ENCODE results near the gene TNIK. TPM values are rescaled to one million over a fixed set of nuclear protein-coding genes. Genes with fewer than 3 reads are reported as not detected.
A peak's percentile ranks its signal among the peaks of the same experiment; 100 is the strongest.

TNIK gene
- total RNA-seq, 4 donors from 2014 or later = 1.5 to 20.3 (median 7.7) TPM

GRCh38 chr3:171165499-171165921, 294.7 kb downstream of the TNIK start:
- H3K4me3 ChIP-seq = no peak overlapping the region
- no peak overlapping the region for H3K27ac ChIP-seq
- intact Hi-C loops (cut with DNase I; ENCODE audit: low total_unique reads) = no loop called here
- no peak for DNase-seq
- H3K36me3 ChIP-seq = no peaks in the 10 kb centered on the region
- H3K27me3 ChIP-seq = no peaks in the 10 kb centered on the region
- no peak for TF ChIP-seq CTCF (IDR thresholded peaks at IDR 0.05)
- TF ChIP-seq POLR2A (IDR thresholded peaks at IDR 0.05) = no peak
- peaks cover 0 to 8% of the 10 kb centered on the region in 2 donors for H3K9me3 ChIP-seq
- H3K4me1 ChIP-seq = no peaks in the 10 kb centered on the region

GRCh38 chr3:171164067-171164465, 296.1 kb downstream of the TNIK start:
- H3K4me1 ChIP-seq = no peaks in the 10 kb centered on the region

GRCh38 chr3:171163101-171164066, 296.8 kb downstream of the TNIK start:
- no peaks in the 10 kb centered on the region for H3K27me3 ChIP-seq
- DNase-seq = no peak
- TF ChIP-seq CTCF (IDR thresholded peaks at IDR 0.05) (peak in 2 of 4 experiments; percentile 12 to 14), POLR2A (IDR thresholded peaks at IDR 0.05) (no peak)
- H3K4me1 ChIP-seq = no peaks in the 10 kb centered on the region
- no peaks in the 10 kb centered on the region for H3K36me3 ChIP-seq
- H3K27ac ChIP-seq = no peak overlapping the region
- no peak overlapping the region for H3K4me3 ChIP-seq
- H3K9me3 ChIP-seq = peaks cover 0 to 8% of the 10 kb centered on the region in 2 donors
- intact Hi-C loops (cut with DNase I; ENCODE audit: low total_unique reads) = no loop called here

More at GRCh38 chr3:171164067-171164465, 296.1 kb downstream of the TNIK start:
- no peak overlapping the region for H3K27ac ChIP-seq
- no peaks in the 10 kb centered on the region for H3K36me3 ChIP-seq
- H3K9me3 ChIP-seq = peaks cover 0 to 8% of the 10 kb centered on the region in 2 donors
- TF ChIP-seq CTCF (IDR thresholded peaks at IDR 0.05) (no peak), POLR2A (IDR thresholded peaks at IDR 0.05) (no peak)
- no peak for DNase-seq
- H3K27me3 ChIP-seq = no peaks in the 10 kb centered on the region
- intact Hi-C loops (cut with DNase I; ENCODE audit: low total_unique reads) = no loop called here
- no peak overlapping the region for H3K4me3 ChIP-seq

GRCh38 chr3:171160325-171160724, 299.9 kb downstream of the TNIK start:
- Histone ChIP-seq H3K4me1 (no peaks in the 10 kb centered on the region), H3K27ac (no peak overlapping the region), H3K27me3 (no peaks in the 10 kb centered on the region), H3K4me3 (no peak overlapping the region), H3K36me3 (no peaks in the 10 kb centered on the region), H3K9me3 (peaks cover 0 to 8% of the 10 kb centered on the region in 2 donors)
- TF ChIP-seq POLR2A (IDR thresholded peaks at IDR 0.05) (no peak), CTCF (IDR thresholded peaks at IDR 0.05) (no peak)
- intact Hi-C loops (cut with DNase I; ENCODE audit: low total_unique reads) = no loop called here
- no peak for DNase-seq

GRCh38 chr3:171159822-171160157, 300.4 kb downstream of the TNIK start:
- no peaks in the 10 kb centered on the region for H3K4me1 ChIP-seq
- H3K4me3 ChIP-seq = no peak overlapping the region
- H3K36me3 ChIP-seq = no peaks in the 10 kb centered on the region
- no peaks in the 10 kb centered on the region for H3K27me3 ChIP-seq
- no peak for DNase-seq
- no peak for TF ChIP-seq CTCF (IDR thresholded peaks at IDR 0.05)
- TF ChIP-seq POLR2A (IDR thresholded peaks at IDR 0.05) = no peak
- peaks cover 0 to 8% of the 10 kb centered on the region in 2 donors for H3K9me3 ChIP-seq
- intact Hi-C loops (cut with DNase I; ENCODE audit: low total_unique reads) = no loop called here
- no peak overlapping the region for H3K27ac ChIP-seq

All from uterus (tissue), 4 donors.